GM12878 (cell line): ENCODE measurements around the gene LPIN3. TPM values are rescaled to one million over a fixed set of nuclear protein-coding genes. Genes with fewer than 3 reads are reported as not detected.

Source experiments
- ATAC-seq: fragments of 200-7000 bp; cut with Tn5 transposase; 3 replicates; pipeline ENCODE4 v1.9.1; 2020; ENCODE audit warnings: mild to moderate bottlenecking, moderate library complexity
- BruUV-seq: library from RNA; stranded (reverse); fragments of 400-500 nt; replicated peaks from 2 replicates; lab custom pipeline; 2021; lab: Mats Ljungman, UMichigan
- CTCF ChIA-PET: fragments of 300-600 bp; sonication (Branson Sonifier 250); formaldehyde crosslinking; extraction: SDS; loops from one replicate; lab custom pipeline; 2021; ENCODE audit warnings: inconsistent platforms; lab: Yijun Ruan, JAX
- POLR2A ChIA-PET: fragments of 350-600 bp; formaldehyde crosslinking; extraction: SDS; loops from one replicate; lab custom pipeline; 2021; ENCODE audit warnings: inconsistent platforms; lab: Charles Lee
- RAD21 ChIA-PET: fragments of 300-600 bp; sonication (Branson Sonifier 250); formaldehyde crosslinking; loops from one replicate; lab custom pipeline; 2023; ENCODE audit warnings: antibody characterized with exemption; ENCODE audit not compliant: unreplicated experiment; lab: Charles Lee
- SMC1A ChIA-PET: fragments of 300-600 bp; sonication (Branson Sonifier 250); formaldehyde crosslinking; loops from one replicate; lab custom pipeline; 2023; ENCODE audit not compliant: unreplicated experiment, uncharacterized antibody; lab: Charles Lee
- DNase-seq: peaks from one replicate; pipeline ENCODE4 v3.0.0-alpha.2; 2011; ENCODE audit warnings: low read depth, low spot score
- FAIRE-seq: peaks from 3 replicates; lab custom pipeline; 2011; peaks lifted over from hg19 to GRCh38; lab: Jason Lieb, UNC
- H2AFZ ChIP-seq: 2 replicates; pipeline ENCODE4 v1.6.0; 2011; ENCODE audit warnings: low read depth, low read length, control low read depth; ENCODE audit not compliant: control insufficient read depth
- H3K27ac ChIP-seq: 2 replicates; pipeline ENCODE4 v1.5.1; 2011; ENCODE audit warnings: control low read depth; ENCODE audit not compliant: control insufficient read depth, insufficient read depth
- H3K27me3 ChIP-seq, 2 experiments: replicated peaks in 1 of 2; 2 replicates each; pipeline versions ENCODE4 v1.6.0 to v1.6.1; 2011; ENCODE audit warnings: low read length in 1 of 2; ENCODE audit not compliant: control insufficient read depth in 2 of 2, insufficient read depth in 2 of 2
- H3K36me3 ChIP-seq, 2 experiments: 2 replicates each; pipeline ENCODE4 v1.5.1; 2011; ENCODE audit warnings: low read length in 1 of 2; ENCODE audit not compliant: control insufficient read depth in 2 of 2, insufficient read depth in 2 of 2
- H3K4me1 ChIP-seq: 2 replicates; pipeline ENCODE4 v1.6.1; 2011; ENCODE audit warnings: mild to moderate bottlenecking, low read length, moderate library complexity, mixed read lengths; ENCODE audit not compliant: control insufficient read depth, insufficient read depth
- H3K4me2 ChIP-seq: 2 replicates; pipeline ENCODE4 v1.6.0; 2011; ENCODE audit warnings: control low read depth; ENCODE audit not compliant: control insufficient read depth, insufficient read depth
- H3K4me3 ChIP-seq: fragments of 200-600 bp; sonication (generic); 2 replicates; pipeline ENCODE4 v1.5.1; 2016
- H3K79me2 ChIP-seq: 2 replicates; pipeline ENCODE4 v1.6.0; 2011; ENCODE audit warnings: low read length; ENCODE audit not compliant: control insufficient read depth, insufficient read depth
- H3K9ac ChIP-seq: 2 replicates; pipeline ENCODE4 v1.8.0; 2011; ENCODE audit warnings: low read length, control low read depth, mixed read lengths; ENCODE audit not compliant: control insufficient read depth, insufficient read depth
- H3K9me3 ChIP-seq: replicated peaks from 3 replicates; pipeline ENCODE4 v1.5.1; 2011; ENCODE audit warnings: mild to moderate bottlenecking, low read length; ENCODE audit not compliant: control insufficient read depth, insufficient read depth
- H4K20me1 ChIP-seq: 2 replicates; pipeline ENCODE4 v1.6.0; 2011; ENCODE audit not compliant: control insufficient read depth, insufficient read depth
- HDGF ChIP-seq: fragments of 450-650 bp; IDR thresholded peaks from 2 replicates; pipeline ENCODE4 v1.6.1; 2016; ENCODE audit warnings: antibody characterized with exemption
- MEF2A ChIP-seq: IDR thresholded peaks from 2 replicates; pipeline ENCODE4 v1.6.1; 2011; ENCODE audit warnings: low read depth, mild to moderate bottlenecking, low read length, moderate library complexity; ENCODE audit not compliant: insufficient read depth
- MYB ChIP-seq: fragments of 150-350 bp; IDR thresholded peaks from 2 replicates; pipeline ENCODE4 v1.6.1; 2014; ENCODE audit warnings: mild to moderate bottlenecking, low read depth, low read length, borderline replicate concordance
- PRDM15 ChIP-seq: fragments of 450-650 bp; formaldehyde crosslinking; IDR thresholded peaks from 2 replicates; pipeline ENCODE4 v1.4.0; 2020; ENCODE audit warnings: mild to moderate bottlenecking, moderate library complexity
- YBX1 ChIP-seq: fragments of 450-650 bp; IDR thresholded peaks from 2 replicates; pipeline ENCODE4 v1.6.1; 2016; ENCODE audit warnings: antibody characterized with exemption
- ZNF687 ChIP-seq: fragments of 450-650 bp; IDR thresholded peaks from 2 replicates; pipeline ENCODE4 v1.6.1; 2017; ENCODE audit warnings: mild to moderate bottlenecking, moderate library complexity
- WGBS: methylation state at CpG from one replicate; pipeline ENCODE4 v1.1.6; 2016; ENCODE audit warnings: low lambda C conversion rate; ENCODE audit not compliant: insufficient replicate concordance, insufficient coverage; ENCODE audit errors: missing lambda C conversion rate; 5-methylcytosine and 5-hydroxymethylcytosine counted together
- in situ Hi-C: fragments of 300-500 bp; cut with MboI; formaldehyde crosslinking; loops from 9 replicates; pipeline ENCODE4 v1.14.3; 2018; ENCODE audit warnings: mixed read lengths
- intact Hi-C: fragments of 100-400 bp; cut with micrococcal nuclease; formaldehyde crosslinking; loops from one replicate; pipeline ENCODE4 v1.14.2; 2022; ENCODE audit not compliant: unreplicated experiment
- polyA plus RNA-seq, 11 experiments: library from polyadenylated mRNA; depleted of rRNA in 4 of 11; unstranded in 6 of 11; stranded (reverse) in 5 of 11; fragments of >200 nt; fragmentation: Nextera tagmentation in 4 of 11; fragmentation: Illumina TruSeq in 1 of 11; extraction: Ambion mirVana in 4 of 11; extraction: Trizol in 1 of 11; gene quantifications; 1 replicate in 1 of 11; 2 replicates in 10 of 11; pipeline versions ENCODE4 v1.2.1 to v1.2.3, GENCODE V29; 2011 to 2016; ENCODE audit warnings: inconsistent platforms in 2 of 11, missing spikeins in 2 of 11, low read depth in 1 of 11
- total RNA-seq, 4 experiments: library from RNA; depleted of rRNA in 3 of 4; stranded (reverse); fragments of >200 nt in 3 of 4; fragmentation: Illumina TruSeq in 1 of 4; extraction: Trizol in 1 of 4; gene quantifications; 2 replicates each; pipeline versions ENCODE4 v1.2.1 to v1.2.3, GENCODE V29; 2013 to 2021

Gene LPIN3
- total and polyA plus RNA-seq, 10 of the 15 experiments (the other 5 are each of a cell fraction or from before 2014, with no cell fraction given): 0.13 to 1.3 (median 0.51) TPM

GRCh38 chr20:41403604-41404003 is 63.0 kb downstream of the LPIN3 start:
- Histone ChIP-seq H3K79me2 (no peaks in the 10 kb centered on the region), H3K9ac (no peak overlapping the region), H3K27me3 (no peaks in the 10 kb centered on the region), H3K36me3 (peaks cover 6 to 11% of the 10 kb centered on the region in 2 experiments), H3K9me3 (no peaks in the 10 kb centered on the region), H3K4me2 (no peak overlapping the region), H4K20me1 (no peaks in the 10 kb centered on the region), H3K4me1 (peaks cover 15% of the 10 kb centered on the region), H2AFZ (no peak overlapping the region), H3K4me3 (no peak overlapping the region), H3K27ac (no peak overlapping the region)
- 96% methylated on average over 12 of the region's 12 CpGs for WGBS
- DNase-seq (no peak), FAIRE-seq (no peak), ATAC-seq (no peak)
- ChIA-PET SMC1A (no interaction called here), CTCF (no interaction called here), RAD21 (no interaction called here), POLR2A (no interaction called here)
- no TSS peak for BruUV-seq
- in situ Hi-C loops: no loop called here
- intact Hi-C loops: no loop called here
- TF ChIP-seq PRDM15 (CRISPR knock-in tag) (no peak), HDGF (no peak)

- Histone ChIP-seq H3K4me3 (no peak overlapping the region), H3K9me3 (no peaks in the 10 kb centered on the region), H3K27ac (no peak overlapping the region), H2AFZ (no peak overlapping the region), H3K79me2 (no peaks in the 10 kb centered on the region), H3K36me3 (peaks cover 8 to 11% of the 10 kb centered on the region in 2 experiments), H3K4me1 (peaks cover 17% of the 10 kb centered on the region), H3K4me2 (no peak overlapping the region), H3K27me3 (no peaks in the 10 kb centered on the region), H4K20me1 (no peaks in the 10 kb centered on the region), H3K9ac (no peak overlapping the region)
- FAIRE-seq (no peak), ATAC-seq (no peak), DNase-seq (no peak)
- intact Hi-C loops (no loop called here), in situ Hi-C loops (no loop called here)
- no peak for TF ChIP-seq MYB
- no peak for TF ChIP-seq ZNF687
- TF ChIP-seq MEF2A: no peak
- no peak for TF ChIP-seq YBX1
- TF ChIP-seq HDGF: no peak
- RAD21 ChIA-PET: no interaction called here
- CTCF ChIA-PET: no interaction called here
- 97% methylated on average over 3 of the region's 3 CpGs for WGBS
- BruUV-seq: no TSS peak
- SMC1A ChIA-PET: no interaction called here
- POLR2A ChIA-PET: no interaction called here
Observed at GRCh38 chr20:41405436-41405835, 64.8 kb downstream of the LPIN3 start.
